Ishikawa (cell line): ENCODE measurements around the gene PACSIN2.

Experiments
- CEBPB ChIP-seq: IDR thresholded peaks from 2 replicates; pipeline ENCODE4 v1.6.1; 2012
- EGR1 ChIP-seq: IDR thresholded peaks from 2 replicates; pipeline ENCODE4 v1.6.1; 2012
- EP300 ChIP-seq: IDR thresholded peaks from 2 replicates; pipeline ENCODE4 v1.6.1; 2012; ENCODE audit warnings: borderline replicate concordance
- FOXM1 ChIP-seq: IDR thresholded peaks from 2 replicates; pipeline ENCODE4 v1.6.1; 2012; ENCODE audit warnings: low read depth, borderline replicate concordance
- RAD21 ChIP-seq: IDR thresholded peaks from 2 replicates; pipeline ENCODE4 v1.6.1; 2012; ENCODE audit warnings: low read depth
- REST ChIP-seq: IDR thresholded peaks from 2 replicates; pipeline ENCODE4 v1.6.1; 2012; ENCODE audit warnings: low read depth, mild to moderate bottlenecking
- TAF1 ChIP-seq: IDR thresholded peaks from 2 replicates; pipeline ENCODE4 v1.6.1; 2012; ENCODE audit warnings: low read depth, mild to moderate bottlenecking
- TCF12 ChIP-seq: IDR thresholded peaks from 2 replicates; pipeline ENCODE4 v1.6.1; 2012; ENCODE audit warnings: low read depth
- YY1 ChIP-seq: IDR thresholded peaks from 2 replicates; pipeline ENCODE4 v1.6.1; 2012; ENCODE audit warnings: low read depth
- ZBTB7A ChIP-seq: IDR thresholded peaks from 2 replicates; pipeline ENCODE4 v1.6.1; 2012; ENCODE audit warnings: low read depth
- TF ChIP-seq, protein P1 (sequence below): IDR thresholded peaks from 2 replicates; pipeline ENCODE4 v1.6.1; 2012

DNA sequence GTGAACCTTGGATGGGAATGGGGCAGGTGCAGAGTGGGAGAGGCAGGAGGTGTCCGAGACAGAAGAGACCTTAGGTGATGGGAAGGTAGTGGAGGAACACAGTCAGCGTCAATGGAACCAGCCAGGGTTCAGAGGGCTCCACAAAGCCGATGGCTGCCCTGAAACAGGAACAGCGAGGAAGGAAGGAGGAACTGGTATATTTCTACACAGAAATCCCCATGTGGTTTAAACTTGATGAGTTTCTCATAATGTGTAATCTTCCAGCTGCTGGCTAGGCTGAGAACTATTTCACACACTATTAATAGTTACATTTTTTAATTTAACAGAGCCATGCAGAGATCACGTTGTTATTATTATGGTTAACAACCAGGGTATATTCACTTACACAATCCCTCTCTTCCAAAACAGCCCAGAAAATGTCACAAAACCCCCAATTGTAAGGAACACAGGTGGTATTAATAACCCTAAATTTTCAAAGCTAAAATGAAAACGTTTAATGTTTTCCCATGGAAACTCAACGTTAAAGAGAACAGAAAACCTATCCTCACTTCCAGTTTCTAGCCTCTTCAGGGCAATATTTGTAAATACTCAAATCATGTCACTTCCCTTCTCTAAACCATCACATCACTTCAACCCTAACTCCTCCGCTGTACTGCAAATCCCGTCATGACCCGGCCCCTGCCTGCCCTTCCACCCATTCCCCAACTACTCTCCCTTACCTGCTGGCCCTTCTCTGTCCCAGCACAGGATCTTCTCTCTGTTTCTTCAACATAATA is 83.3 kb downstream of the PACSIN2 start:
- TF ChIP-seq CEBPB (no peak), RAD21 (no peak), REST (no peak), ZBTB7A (no peak), YY1 (no peak), EGR1 (no peak), TAF1 (no peak), EP300 (no peak), FOXM1 (no peak), TCF12 (no peak)
- TF ChIP-seq, protein P1, sequence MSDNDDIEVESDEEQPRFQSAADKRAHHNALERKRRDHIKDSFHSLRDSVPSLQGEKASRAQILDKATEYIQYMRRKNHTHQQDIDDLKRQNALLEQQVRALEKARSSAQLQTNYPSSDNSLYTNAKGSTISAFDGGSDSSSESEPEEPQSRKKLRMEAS, result no peak
